ENCODE data around the gene LONP2. TPM values are rescaled to one million over a fixed set of nuclear protein-coding genes. Genes with fewer than 3 reads are reported as not detected.

The LONP2 gene
- total RNA-seq, 2 experiments from 2014 or later, result 77.2 to 81.0 TPM

DNA sequence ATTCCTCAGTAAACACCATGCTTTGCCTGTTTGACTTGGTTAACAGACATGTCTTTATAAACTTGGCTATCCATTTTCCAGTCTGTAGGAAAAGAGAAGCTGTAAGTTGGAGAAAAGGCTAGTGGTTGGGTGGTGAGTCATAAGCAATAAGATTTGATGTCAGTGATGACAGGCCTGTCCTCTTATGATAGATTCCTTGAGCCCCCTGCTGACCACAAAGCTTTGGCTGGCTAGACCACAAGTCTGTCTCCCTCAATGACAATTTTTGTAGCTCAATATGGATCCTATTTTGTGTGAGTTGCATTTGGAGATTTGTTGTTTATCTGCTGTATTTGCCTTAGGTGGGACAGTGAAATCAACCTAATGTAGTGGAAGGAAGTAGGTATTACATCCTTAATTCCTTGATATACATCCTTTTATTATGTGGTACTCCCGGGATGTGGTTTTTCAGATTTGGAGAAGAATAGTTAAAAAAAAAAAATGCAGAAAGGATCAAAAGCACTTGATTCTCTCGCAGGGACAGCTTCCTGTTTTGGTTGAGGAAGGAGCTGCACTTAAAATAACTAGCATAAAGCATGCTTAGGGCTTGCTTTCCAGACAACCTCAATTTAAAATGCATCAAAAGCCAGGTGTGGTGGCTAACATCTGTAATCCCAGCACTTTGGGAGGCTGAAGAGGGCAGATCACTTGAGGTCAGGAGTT, 73.7 kb downstream of the LONP2 start:
- ATAC-seq (ENCODE audit: poor library complexity), result no peak
- Histone ChIP-seq H3K27ac (ENCODE audit: low read depth in 1 of 2, low read length in 2 of 2) (peak overlapping the region in 1 of 2 donors; percentile 41), H3K36me3 (ENCODE audit: insufficient read depth, low read length) (peaks cover 14% of the 10 kb centered on the region), H3K4me3 (ENCODE audit: low read length) (no peak overlapping the region), H3K27me3 (ENCODE audit: control insufficient read depth in 1 of 2, insufficient read depth in 2 of 2, low read length in 2 of 2) (no peaks in the 10 kb centered on the region), H3K9me3 (ENCODE audit: control insufficient read depth in 1 of 2, insufficient read depth in 1 of 2, low read length in 2 of 2) (peaks cover 0 to 1% of the 10 kb centered on the region in 2 experiments), H3K4me1 (ENCODE audit: insufficient read depth, low read length) (peaks cover 24% of the 10 kb centered on the region)
- no peaks in the 10 kb centered on the region for H3K27me3 Mint-ChIP-seq
- ChIA-PET POLR2A (interaction anchor here (0.8 to 2.4 kb wide), 10 partner anchors 10 to 313 kb away, joined by 3 to 17 read pairs (median 4); partner anchors contain the start of genes LONP2 and N4BP1), CTCF (interaction anchor here (0.6 kb wide), 1 partner anchor 50 kb away, joined by 3 read pairs; no protein-coding TSS in a partner anchor)
- peaks cover 59% of the 10 kb centered on the region for H3K36me3 Mint-ChIP-seq (ENCODE audit: low read depth)
- no peaks in the 10 kb centered on the region for H3K9me3 Mint-ChIP-seq
- peak overlapping the region; percentile 77 for H3K4me3 Mint-ChIP-seq
- TF ChIP-seq, protein P1, sequence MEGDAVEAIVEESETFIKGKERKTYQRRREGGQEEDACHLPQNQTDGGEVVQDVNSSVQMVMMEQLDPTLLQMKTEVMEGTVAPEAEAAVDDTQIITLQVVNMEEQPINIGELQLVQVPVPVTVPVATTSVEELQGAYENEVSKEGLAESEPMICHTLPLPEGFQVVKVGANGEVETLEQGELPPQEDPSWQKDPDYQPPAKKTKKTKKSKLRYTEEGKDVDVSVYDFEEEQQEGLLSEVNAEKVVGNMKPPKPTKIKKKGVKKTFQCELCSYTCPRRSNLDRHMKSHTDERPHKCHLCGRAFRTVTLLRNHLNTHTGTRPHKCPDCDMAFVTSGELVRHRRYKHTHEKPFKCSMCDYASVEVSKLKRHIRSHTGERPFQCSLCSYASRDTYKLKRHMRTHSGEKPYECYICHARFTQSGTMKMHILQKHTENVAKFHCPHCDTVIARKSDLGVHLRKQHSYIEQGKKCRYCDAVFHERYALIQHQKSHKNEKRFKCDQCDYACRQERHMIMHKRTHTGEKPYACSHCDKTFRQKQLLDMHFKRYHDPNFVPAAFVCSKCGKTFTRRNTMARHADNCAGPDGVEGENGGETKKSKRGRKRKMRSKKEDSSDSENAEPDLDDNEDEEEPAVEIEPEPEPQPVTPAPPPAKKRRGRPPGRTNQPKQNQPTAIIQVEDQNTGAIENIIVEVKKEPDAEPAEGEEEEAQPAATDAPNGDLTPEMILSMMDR (IDR thresholded peaks at IDR 0.05), result no peak
- intact Hi-C loops (cut with DNase I, micrococcal nuclease), result loop anchor here in 1 of 2 experiments (5.0 kb wide), 2 partner anchors 70 kb away; partner anchors contain the start of genes ABCC11 and SIAH1
- DNase-seq, result peak in 3 of 14 experiments; percentile 14 to 51 (median 42)
- peaks cover 71% of the 10 kb centered on the region for H3K4me1 Mint-ChIP-seq (ENCODE audit: low read depth)
- H3K27ac Mint-ChIP-seq, result peak overlapping the region; percentile 89

DNA sequence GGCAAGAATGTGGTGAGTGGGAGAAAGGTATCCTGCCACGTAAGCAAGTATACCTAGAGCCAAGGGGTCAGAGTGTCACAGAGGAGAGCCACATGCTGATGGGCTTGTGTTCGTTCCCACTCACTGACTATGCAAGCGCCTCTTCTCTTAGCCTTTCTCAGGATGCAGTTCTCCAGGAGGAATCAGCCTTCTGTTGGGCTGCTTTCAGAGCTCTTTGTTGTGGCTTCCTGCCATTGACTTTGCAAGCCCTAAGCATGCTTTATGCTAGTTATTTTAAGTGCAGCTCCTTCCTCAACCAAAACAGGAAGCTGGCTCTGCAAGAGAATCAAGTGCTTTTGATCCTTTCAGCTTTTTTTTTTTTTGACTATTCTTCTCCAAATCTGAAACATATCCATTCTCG, 74.5 kb downstream of the LONP2 start:
- Mint-ChIP-seq H3K4me1 (ENCODE audit: low read depth) (peaks cover 70% of the 10 kb centered on the region), H3K4me3 (peak overlapping the region; percentile 77), H3K27ac (peak overlapping the region; percentile 89), H3K36me3 (ENCODE audit: low read depth) (peaks cover 54% of the 10 kb centered on the region), H3K9me3 (no peaks in the 10 kb centered on the region), H3K27me3 (no peaks in the 10 kb centered on the region)
- TF ChIP-seq, protein P1 (IDR thresholded peaks at IDR 0.05), result no peak
- Histone ChIP-seq H3K36me3 (ENCODE audit: insufficient read depth, low read length) (peaks cover 14% of the 10 kb centered on the region), H3K4me1 (ENCODE audit: insufficient read depth, low read length) (peaks cover 24% of the 10 kb centered on the region), H3K4me3 (ENCODE audit: low read length) (peak overlapping the region; percentile 28), H3K27me3 (ENCODE audit: control insufficient read depth in 1 of 2, insufficient read depth in 2 of 2, low read length in 2 of 2) (no peaks in the 10 kb centered on the region), H3K27ac (ENCODE audit: low read depth in 1 of 2, low read length in 2 of 2) (peak overlapping the region in 1 of 2 donors; percentile 41), H3K9me3 (ENCODE audit: control insufficient read depth in 1 of 2, insufficient read depth in 1 of 2, low read length in 2 of 2) (no peaks in the 10 kb centered on the region)
- CTCF ChIA-PET, result no interaction called here
- intact Hi-C loops (cut with DNase I, micrococcal nuclease), result loop anchor here in 1 of 2 experiments (5.0 kb wide), 2 partner anchors 69 to 71 kb away; partner anchors contain the start of genes ABCC11 and SIAH1
- DNase-seq (peak in 12 of 14 experiments; percentile 4 to 82 (median 28)), ATAC-seq (ENCODE audit: poor library complexity) (peak; percentile 96)
- POLR2A ChIA-PET, result interaction anchor here (0.6 to 2.4 kb wide), 17 partner anchors 11 to 1642 kb away, joined by 3 to 17 read pairs (median 5); partner anchors contain the start of genes LONP2, N4BP1 and SIAH1

DNA sequence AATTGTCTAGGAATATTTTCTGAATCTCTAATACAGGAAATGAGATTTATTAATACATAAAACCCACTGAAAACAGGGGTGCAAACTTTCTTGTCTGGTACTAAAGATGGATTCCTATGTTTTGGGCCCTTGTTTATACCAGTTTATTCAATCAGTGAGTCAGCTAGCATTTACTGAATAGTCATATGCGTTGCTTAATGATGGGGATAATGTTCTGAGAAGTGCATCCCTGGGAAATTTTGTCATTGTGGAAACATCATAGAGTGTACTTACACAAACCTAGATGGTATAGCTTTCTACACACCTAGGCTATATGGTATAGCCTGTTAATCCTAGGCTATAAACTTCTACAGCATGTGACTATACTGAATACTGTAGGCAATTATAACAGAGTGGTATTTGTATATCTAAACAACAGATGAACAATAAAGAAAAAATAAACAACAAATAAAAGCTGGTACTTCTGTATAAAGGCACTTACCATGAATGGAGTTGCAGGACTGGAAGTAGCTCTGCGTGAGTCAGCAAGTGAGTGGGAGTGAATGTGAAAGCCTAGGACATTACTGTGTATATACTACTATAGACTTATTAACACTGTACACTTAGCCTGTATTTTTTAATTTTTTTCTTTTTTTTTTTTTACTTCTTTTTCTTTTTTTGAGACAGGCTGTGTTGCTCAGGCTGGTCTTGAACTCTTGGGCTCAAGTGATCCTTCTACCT, 77.4 kb downstream of the LONP2 start:
- H3K4me1 Mint-ChIP-seq (ENCODE audit: low read depth), result peaks cover 68% of the 10 kb centered on the region
- POLR2A ChIA-PET, result no interaction called here
- TF ChIP-seq, protein P1 (IDR thresholded peaks at IDR 0.05), result no peak

More for the DNA sequence above, 77.4 kb downstream of the LONP2 start:
- Histone ChIP-seq H3K4me1 (ENCODE audit: insufficient read depth, low read length) (peaks cover 24% of the 10 kb centered on the region), H3K27me3 (ENCODE audit: control insufficient read depth in 1 of 2, insufficient read depth in 2 of 2, low read length in 2 of 2) (no peaks in the 10 kb centered on the region), H3K36me3 (ENCODE audit: insufficient read depth, low read length) (peaks cover 27% of the 10 kb centered on the region), H3K4me3 (ENCODE audit: low read length) (no peak overlapping the region), H3K27ac (ENCODE audit: low read depth in 1 of 2, low read length in 2 of 2) (no peak overlapping the region), H3K9me3 (ENCODE audit: control insufficient read depth in 1 of 2, insufficient read depth in 1 of 2, low read length in 2 of 2) (no peaks in the 10 kb centered on the region)
- DNase-seq (no peak), ATAC-seq (ENCODE audit: poor library complexity) (no peak)
- CTCF ChIA-PET, result no interaction called here
- Mint-ChIP-seq H3K9me3 (no peaks in the 10 kb centered on the region), H3K27me3 (no peaks in the 10 kb centered on the region), H3K36me3 (ENCODE audit: low read depth) (peaks cover 55% of the 10 kb centered on the region), H3K4me3 (no peak overlapping the region), H3K27ac (no peak overlapping the region)
- intact Hi-C loops (cut with DNase I, micrococcal nuclease), result no loop called here
